Medulla oblongata (tissue), 1 donor: ENCODE measurements around the gene TAS2R1.

Experiments
- DNase-seq: peaks from one replicate; pipeline ENCODE4 v3.0.0-alpha.2; 2015; ENCODE audit errors: extremely low spot score

TAS2R1 gene

GRCh38 chr5:9588254-9588653, 41.9 kb downstream of the TAS2R1 start:
- no peak for DNase-seq

- DNase-seq = no peak
These were observed 43.0 kb downstream of the TAS2R1 start for GRCh38 chr5:9587135-9587534.

- no peak for DNase-seq
These were observed 47.7 kb downstream of the TAS2R1 start for GRCh38 chr5:9582406-9582805.
